ENCODE data around the gene SDK2. TPM values are rescaled to one million over a fixed set of nuclear protein-coding genes. Genes with fewer than 3 reads are reported as not detected.
A peak's percentile ranks its signal among the peaks of the same experiment; 100 is the strongest.

SDK2 gene
- total RNA-seq, 4 donors from 2014 or later = 0.18 to 3.3 (median 1.2) TPM

- peak in 1 of 3 donors; percentile 27 for DNase-seq
- Histone ChIP-seq H3K4me1 (peaks cover 0 to 20% (median 5%) of the 10 kb centered on the region in 4 donors), H3K4me3 (no peak overlapping the region), H3K27ac (no peak overlapping the region), H3K9me3 (no peaks in the 10 kb centered on the region), H3K27me3 (peaks cover 0 to 19% of the 10 kb centered on the region in 2 donors), H3K36me3 (no peaks in the 10 kb centered on the region)
- TF ChIP-seq CTCF (IDR thresholded peaks at IDR 0.05) (no peak), POLR2A (IDR thresholded peaks at IDR 0.05) (no peak)
Measured at GRCh38 chr17:73641826-73642600, 2.2 kb downstream of the SDK2 start.

GRCh38 chr17:73640691-73641090 is 3.6 kb downstream of the SDK2 start:
- DNase-seq = peak in 1 of 3 donors; percentile 24
- no peak overlapping the region for H3K4me3 ChIP-seq

GRCh38 chr17:73639932-73640331 is 4.3 kb downstream of the SDK2 start:
- Histone ChIP-seq H3K27me3 (peaks cover 0 to 16% of the 10 kb centered on the region in 2 donors), H3K4me1 (peaks cover 0 to 20% (median 2%) of the 10 kb centered on the region in 4 donors), H3K4me3 (no peak overlapping the region), H3K36me3 (no peaks in the 10 kb centered on the region), H3K27ac (no peak overlapping the region), H3K9me3 (no peaks in the 10 kb centered on the region)
- no peak for DNase-seq
- TF ChIP-seq POLR2A (IDR thresholded peaks at IDR 0.05) (no peak), CTCF (IDR thresholded peaks at IDR 0.05) (no peak)

More at GRCh38 chr17:73640691-73641090, 3.6 kb downstream of the SDK2 start:
- no peak overlapping the region for H3K27ac ChIP-seq
- H3K9me3 ChIP-seq = no peaks in the 10 kb centered on the region
- TF ChIP-seq CTCF (IDR thresholded peaks at IDR 0.05) (no peak), POLR2A (IDR thresholded peaks at IDR 0.05) (no peak)
- H3K27me3 ChIP-seq = peaks cover 0 to 19% of the 10 kb centered on the region in 2 donors
- H3K4me1 ChIP-seq = peaks cover 0 to 20% (median 5%) of the 10 kb centered on the region in 4 donors
- H3K36me3 ChIP-seq = no peaks in the 10 kb centered on the region

- no peak for TF ChIP-seq CTCF (IDR thresholded peaks at IDR 0.05)
- no peak for TF ChIP-seq POLR2A (IDR thresholded peaks at IDR 0.05)
- Histone ChIP-seq H3K36me3 (no peaks in the 10 kb centered on the region), H3K4me3 (no peak overlapping the region), H3K9me3 (no peaks in the 10 kb centered on the region), H3K27me3 (peaks cover 0 to 16% of the 10 kb centered on the region in 2 donors), H3K4me1 (peaks cover 0 to 20% (median 2%) of the 10 kb centered on the region in 4 donors), H3K27ac (no peak overlapping the region)
- no peak for DNase-seq
Measured at GRCh38 chr17:73639322-73639721, 4.9 kb downstream of the SDK2 start.

GRCh38 chr17:73638556-73638955 is 5.7 kb downstream of the SDK2 start:
- no peak for DNase-seq
- H3K36me3 ChIP-seq = no peaks in the 10 kb centered on the region
- TF ChIP-seq CTCF (IDR thresholded peaks at IDR 0.05) = no peak
- TF ChIP-seq POLR2A (IDR thresholded peaks at IDR 0.05) = no peak
- H3K27me3 ChIP-seq = peaks cover 0 to 9% of the 10 kb centered on the region in 2 donors
- no peak overlapping the region for H3K4me3 ChIP-seq
- peaks cover 0 to 12% (median 2%) of the 10 kb centered on the region in 4 donors for H3K4me1 ChIP-seq
- no peak overlapping the region for H3K27ac ChIP-seq
- no peaks in the 10 kb centered on the region for H3K9me3 ChIP-seq

All from Peyer's patch (tissue), 4 donors.